ENCODE data around the gene STMP1.

GRCh38 chr7:135682191-135682590, 19.9 kb downstream of the STMP1 start:
- TF ChIP-seq CTCF (IDR thresholded peaks at IDR 0.05 in 8 of 11, conservative IDR thresholded peaks at IDR 0.05 in 3 of 11) (no peak), POLR2A (IDR thresholded peaks at IDR 0.05) (no peak)
